ENCODE measurements around the gene RBPJ.
"Not testable (repeated sequence)": the region's sequence is repeated elsewhere in the genome, so short reads cannot be mapped to it uniquely, and the experiment has no call there.

RBPJ gene

DNA sequence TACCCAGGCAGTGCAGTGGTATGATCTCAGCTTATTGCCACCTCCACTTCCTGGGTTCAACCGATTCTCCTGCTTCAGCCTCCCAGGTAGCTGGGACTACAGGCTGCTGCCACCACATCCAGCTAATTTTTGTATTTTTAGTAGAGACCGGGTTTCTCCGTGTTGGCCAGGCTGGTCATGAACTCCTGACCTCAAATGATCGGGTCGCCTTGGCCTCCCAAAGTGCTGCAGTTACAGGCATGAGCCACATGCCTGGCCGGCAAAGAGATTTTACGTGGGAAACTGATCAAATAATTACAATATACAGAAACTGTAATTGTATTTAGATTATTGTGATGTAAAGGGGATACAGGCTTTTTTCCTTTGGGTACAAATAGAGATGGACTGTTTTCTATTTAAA is 33.7 kb downstream of the RBPJ start:
- Histone ChIP-seq H3K4me3 (ENCODE audit: low read length, poor library complexity, severe bottlenecking) (no peak overlapping the region), H3K9ac (ENCODE audit: low read depth, low read length, poor library complexity, severe bottlenecking) (no peak overlapping the region), H3K27me3 (ENCODE audit: insufficient read depth, low read length, poor library complexity, severe bottlenecking) (no peaks in the 10 kb centered on the region), H2AFZ (ENCODE audit: low read length) (no peak overlapping the region), H3K9me3 (ENCODE audit: insufficient read depth, low read depth, low read length) (no peaks in the 10 kb centered on the region), H3K79me2 (ENCODE audit: insufficient read depth, low read length) (peaks cover 87% of the 10 kb centered on the region), H3K9me2 (replicated peaks; ENCODE audit: low read depth, low read length) (no peaks in the 10 kb centered on the region), H4K20me1 (ENCODE audit: insufficient read depth, low read length, poor library complexity, severe bottlenecking) (peaks cover 74% of the 10 kb centered on the region), H3K4me2 (ENCODE audit: low read depth, low read length, poor library complexity, severe bottlenecking) (no peak overlapping the region), H3K36me3 (ENCODE audit: insufficient read depth, low read length) (no peaks in the 10 kb centered on the region), H3F3A (ENCODE audit: low read depth) (no peaks in the 10 kb centered on the region), H3K4me1 (ENCODE audit: insufficient read depth, low read length, poor library complexity, severe bottlenecking) (peaks cover 14% of the 10 kb centered on the region)
- TF ChIP-seq, protein P1, sequence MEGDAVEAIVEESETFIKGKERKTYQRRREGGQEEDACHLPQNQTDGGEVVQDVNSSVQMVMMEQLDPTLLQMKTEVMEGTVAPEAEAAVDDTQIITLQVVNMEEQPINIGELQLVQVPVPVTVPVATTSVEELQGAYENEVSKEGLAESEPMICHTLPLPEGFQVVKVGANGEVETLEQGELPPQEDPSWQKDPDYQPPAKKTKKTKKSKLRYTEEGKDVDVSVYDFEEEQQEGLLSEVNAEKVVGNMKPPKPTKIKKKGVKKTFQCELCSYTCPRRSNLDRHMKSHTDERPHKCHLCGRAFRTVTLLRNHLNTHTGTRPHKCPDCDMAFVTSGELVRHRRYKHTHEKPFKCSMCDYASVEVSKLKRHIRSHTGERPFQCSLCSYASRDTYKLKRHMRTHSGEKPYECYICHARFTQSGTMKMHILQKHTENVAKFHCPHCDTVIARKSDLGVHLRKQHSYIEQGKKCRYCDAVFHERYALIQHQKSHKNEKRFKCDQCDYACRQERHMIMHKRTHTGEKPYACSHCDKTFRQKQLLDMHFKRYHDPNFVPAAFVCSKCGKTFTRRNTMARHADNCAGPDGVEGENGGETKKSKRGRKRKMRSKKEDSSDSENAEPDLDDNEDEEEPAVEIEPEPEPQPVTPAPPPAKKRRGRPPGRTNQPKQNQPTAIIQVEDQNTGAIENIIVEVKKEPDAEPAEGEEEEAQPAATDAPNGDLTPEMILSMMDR (conservative IDR thresholded peaks at IDR 0.05; ENCODE audit: low read length) = no peak
- no peak for TF ChIP-seq EZH2phosphoT487 (IDR thresholded peaks at IDR 0.05; ENCODE audit: borderline replicate concordance)

DNA sequence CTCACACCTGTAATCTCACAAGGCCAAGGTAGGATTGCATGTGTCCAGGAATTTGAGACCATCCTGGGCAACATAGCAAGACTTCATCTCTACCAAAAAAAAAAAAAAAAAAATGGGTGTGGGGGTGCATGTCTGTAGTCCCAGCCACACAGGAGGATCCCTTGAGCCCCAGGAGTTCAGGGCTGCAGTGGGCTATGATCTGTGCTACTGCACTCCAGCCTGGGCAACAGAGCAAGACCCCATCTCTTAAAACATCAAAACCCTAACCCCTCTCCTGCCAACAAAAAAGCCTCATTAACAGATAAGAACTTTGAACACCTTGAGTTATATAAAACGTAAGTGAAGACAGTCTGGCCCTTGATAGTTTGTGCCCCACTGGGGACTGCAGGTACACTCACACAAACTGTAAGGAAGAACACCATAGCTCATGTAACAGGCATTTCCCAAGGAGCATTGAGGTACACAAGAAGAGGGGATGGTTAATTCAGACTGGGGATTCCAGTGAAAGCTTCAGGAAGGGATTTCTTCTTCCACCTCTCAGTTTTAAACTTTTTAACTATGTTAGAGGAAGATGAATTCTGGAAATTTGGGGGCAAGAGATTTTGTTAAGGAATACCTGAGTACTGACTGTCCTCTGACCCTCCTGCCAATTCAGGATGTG is 34.7 kb downstream of the RBPJ start:
- peak overlapping the region; percentile 0 for H3K4me2 ChIP-seq (ENCODE audit: low read depth, low read length, poor library complexity, severe bottlenecking)

DNA sequence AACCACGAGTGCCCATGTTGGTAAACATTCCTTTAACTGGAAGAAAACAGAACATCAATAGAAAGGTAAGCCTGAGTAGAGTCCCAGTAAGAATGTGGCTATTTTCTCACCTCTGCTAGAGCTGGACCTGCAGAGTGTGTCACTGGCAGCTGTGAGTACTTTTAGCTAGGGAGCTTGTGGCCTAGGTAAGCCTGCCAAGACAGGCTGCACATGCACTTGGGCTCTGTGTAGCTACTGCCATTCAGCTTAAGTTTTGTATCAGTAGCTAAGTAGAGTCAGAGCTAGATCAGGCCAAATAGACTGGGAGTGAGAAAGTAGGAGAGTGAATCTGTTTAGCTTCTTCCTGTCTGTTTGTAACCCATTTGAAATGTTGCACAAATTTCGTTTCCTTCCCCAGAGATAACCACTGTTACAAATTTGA is 35.3 kb downstream of the RBPJ start:
- Histone ChIP-seq H3K36me3 (ENCODE audit: insufficient read depth, low read length) (no peaks in the 10 kb centered on the region), H3F3A (ENCODE audit: low read depth) (no peaks in the 10 kb centered on the region), H3K9ac (ENCODE audit: low read depth, low read length, poor library complexity, severe bottlenecking) (no peak overlapping the region), H3K4me1 (ENCODE audit: insufficient read depth, low read length, poor library complexity, severe bottlenecking) (peaks cover 20% of the 10 kb centered on the region), H3K4me3 (ENCODE audit: low read length, poor library complexity, severe bottlenecking) (no peak overlapping the region), H3K9me3 (ENCODE audit: insufficient read depth, low read depth, low read length) (no peaks in the 10 kb centered on the region), H4K20me1 (ENCODE audit: insufficient read depth, low read length, poor library complexity, severe bottlenecking) (peaks cover 77% of the 10 kb centered on the region), H3K27me3 (ENCODE audit: insufficient read depth, low read length, poor library complexity, severe bottlenecking) (no peaks in the 10 kb centered on the region), H3K4me2 (ENCODE audit: low read depth, low read length, poor library complexity, severe bottlenecking) (peak overlapping the region; percentile 0), H2AFZ (ENCODE audit: low read length) (no peak overlapping the region), H3K79me2 (ENCODE audit: insufficient read depth, low read length) (peaks cover 88% of the 10 kb centered on the region), H3K9me2 (replicated peaks; ENCODE audit: low read depth, low read length) (no peaks in the 10 kb centered on the region)
- no peak for TF ChIP-seq EZH2phosphoT487 (IDR thresholded peaks at IDR 0.05; ENCODE audit: borderline replicate concordance)
- TF ChIP-seq, protein P1 (conservative IDR thresholded peaks at IDR 0.05; ENCODE audit: low read length) = no peak

More for the DNA sequence above, 34.7 kb downstream of the RBPJ start:
- Histone ChIP-seq H3K27me3 (ENCODE audit: insufficient read depth, low read length, poor library complexity, severe bottlenecking) (no peaks in the 10 kb centered on the region), H3K4me3 (ENCODE audit: low read length, poor library complexity, severe bottlenecking) (no peak overlapping the region), H2AFZ (ENCODE audit: low read length) (no peak overlapping the region), H3K9me3 (ENCODE audit: insufficient read depth, low read depth, low read length) (no peaks in the 10 kb centered on the region), H3K9me2 (replicated peaks; ENCODE audit: low read depth, low read length) (no peaks in the 10 kb centered on the region), H3F3A (ENCODE audit: low read depth) (no peaks in the 10 kb centered on the region), H3K36me3 (ENCODE audit: insufficient read depth, low read length) (no peaks in the 10 kb centered on the region), H3K4me1 (ENCODE audit: insufficient read depth, low read length, poor library complexity, severe bottlenecking) (peaks cover 17% of the 10 kb centered on the region), H4K20me1 (ENCODE audit: insufficient read depth, low read length, poor library complexity, severe bottlenecking) (peaks cover 73% of the 10 kb centered on the region), H3K79me2 (ENCODE audit: insufficient read depth, low read length) (peaks cover 87% of the 10 kb centered on the region), H3K9ac (ENCODE audit: low read depth, low read length, poor library complexity, severe bottlenecking) (no peak overlapping the region)
- no peak for TF ChIP-seq EZH2phosphoT487 (IDR thresholded peaks at IDR 0.05; ENCODE audit: borderline replicate concordance)
- TF ChIP-seq, protein P1 (conservative IDR thresholded peaks at IDR 0.05; ENCODE audit: low read length) = no peak

DNA sequence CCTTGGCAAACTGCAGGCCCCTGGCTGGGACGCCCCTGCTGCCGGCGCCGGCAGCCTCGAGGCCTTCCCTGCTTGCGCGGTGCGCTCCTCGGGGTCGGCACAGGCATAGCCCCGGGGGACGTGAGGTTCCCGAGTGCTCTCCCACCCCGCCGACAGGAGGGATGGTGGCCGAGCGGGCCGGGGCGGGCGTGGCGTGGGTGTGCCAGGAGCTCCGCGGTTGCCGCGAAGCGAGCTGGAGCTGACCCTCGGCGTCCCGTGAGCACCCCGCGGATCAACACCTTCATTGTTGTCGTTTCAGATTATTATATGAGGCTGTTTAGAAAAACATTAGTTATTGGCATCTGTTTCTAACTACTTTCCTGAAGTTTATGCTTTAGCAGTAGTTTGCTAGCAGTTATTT is 38.7 kb downstream of the RBPJ start:
- not testable (repeated sequence) for H2AFZ ChIP-seq (ENCODE audit: low read length); H3K36me3 ChIP-seq (ENCODE audit: insufficient read depth, low read length); H3K9me3 ChIP-seq (ENCODE audit: insufficient read depth, low read depth, low read length); H3K4me2 ChIP-seq (ENCODE audit: low read depth, low read length, poor library complexity, severe bottlenecking); H3K9ac ChIP-seq (ENCODE audit: low read depth, low read length, poor library complexity, severe bottlenecking); H3F3A ChIP-seq (ENCODE audit: low read depth); H3K27me3 ChIP-seq (ENCODE audit: insufficient read depth, low read length, poor library complexity, severe bottlenecking); H3K4me3 ChIP-seq (ENCODE audit: low read length, poor library complexity, severe bottlenecking); H3K9me2 ChIP-seq (replicated peaks; ENCODE audit: low read depth, low read length)
- Histone ChIP-seq H3K4me1 (ENCODE audit: insufficient read depth, low read length, poor library complexity, severe bottlenecking) (peaks cover 38% of the 10 kb centered on the region), H4K20me1 (ENCODE audit: insufficient read depth, low read length, poor library complexity, severe bottlenecking) (peaks cover 80% of the 10 kb centered on the region), H3K79me2 (ENCODE audit: insufficient read depth, low read length) (peaks cover 86% of the 10 kb centered on the region)

Measured in Loucy (cell line).